ENCODE data around the gene COMMD10.
"Not testable (repeated sequence)": the region's sequence is repeated elsewhere in the genome, so short reads cannot be mapped to it uniquely, and the experiment has no call there.

The COMMD10 gene

GRCh38 chr5:116104941-116105340 lies 20.1 kb downstream of the COMMD10 start:
- not testable (repeated sequence) for DNase-seq

GRCh38 chr5:116115163-116115562 lies 30.3 kb downstream of the COMMD10 start:
- no peak for DNase-seq

- DNase-seq = no peak
Measured at GRCh38 chr5:116130471-116130870, 45.6 kb downstream of the COMMD10 start.

- no peak for DNase-seq
Measured at GRCh38 chr5:116130976-116131375, 46.2 kb downstream of the COMMD10 start.

- no peak for DNase-seq
Measured at GRCh38 chr5:116133281-116133680, 48.5 kb downstream of the COMMD10 start.

GRCh38 chr5:116135344-116135743 lies 50.5 kb downstream of the COMMD10 start:
- DNase-seq = no peak

GRCh38 chr5:116137544-116138378 lies 52.9 kb downstream of the COMMD10 start:
- DNase-seq = peak; percentile 26

- DNase-seq = no peak
Measured at GRCh38 chr5:116142495-116142894, 57.7 kb downstream of the COMMD10 start.

GRCh38 chr5:116144103-116144502 lies 59.3 kb downstream of the COMMD10 start:
- DNase-seq = no peak

- DNase-seq = no peak
Measured at GRCh38 chr5:116144991-116145390, 60.2 kb downstream of the COMMD10 start.

GRCh38 chr5:116145416-116145815 lies 60.6 kb downstream of the COMMD10 start:
- no peak for DNase-seq

GRCh38 chr5:116152169-116152568 lies 67.3 kb downstream of the COMMD10 start:
- DNase-seq = no peak

GRCh38 chr5:116153687-116154174 lies 68.9 kb downstream of the COMMD10 start:
- DNase-seq = no peak

- DNase-seq = no peak
Measured at GRCh38 chr5:116154252-116154651, 69.4 kb downstream of the COMMD10 start.

GRCh38 chr5:116154931-116155330 lies 70.1 kb downstream of the COMMD10 start:
- no peak for DNase-seq

- no peak for DNase-seq
Measured at GRCh38 chr5:116157902-116158301, 73.1 kb downstream of the COMMD10 start.

GRCh38 chr5:116159006-116159405 lies 74.2 kb downstream of the COMMD10 start:
- DNase-seq = no peak

GRCh38 chr5:116174111-116174510 lies 89.3 kb downstream of the COMMD10 start:
- DNase-seq = no peak

- no peak for DNase-seq
Measured at GRCh38 chr5:116176121-116176520, 91.3 kb downstream of the COMMD10 start.

- DNase-seq = no peak
Measured at GRCh38 chr5:116178925-116179324, 94.1 kb downstream of the COMMD10 start.

GRCh38 chr5:116209166-116209565 lies 124.3 kb downstream of the COMMD10 start:
- no peak for DNase-seq

GRCh38 chr5:116212225-116212624 lies 127.4 kb downstream of the COMMD10 start:
- no peak for DNase-seq

GRCh38 chr5:116216246-116216645 lies 131.4 kb downstream of the COMMD10 start:
- DNase-seq = no peak

GRCh38 chr5:116225281-116225922 lies 140.6 kb downstream of the COMMD10 start:
- no peak for DNase-seq

All from GDM1 (cell line).